Limb (tissue), 2 donors: Measurements from ENCODE around the gene STAT5A.
"Not testable (repeated sequence)": the region's sequence is repeated elsewhere in the genome, so short reads cannot be mapped to it uniquely, and the experiment has no call there.

Source experiments
- DNase-seq, 2 donors: peaks; one replicate each; pipeline ENCODE4 v3.0.0-alpha.2; 2016; ENCODE audit errors: extremely low spot score in 2 of 2

STAT5A gene

DNA sequence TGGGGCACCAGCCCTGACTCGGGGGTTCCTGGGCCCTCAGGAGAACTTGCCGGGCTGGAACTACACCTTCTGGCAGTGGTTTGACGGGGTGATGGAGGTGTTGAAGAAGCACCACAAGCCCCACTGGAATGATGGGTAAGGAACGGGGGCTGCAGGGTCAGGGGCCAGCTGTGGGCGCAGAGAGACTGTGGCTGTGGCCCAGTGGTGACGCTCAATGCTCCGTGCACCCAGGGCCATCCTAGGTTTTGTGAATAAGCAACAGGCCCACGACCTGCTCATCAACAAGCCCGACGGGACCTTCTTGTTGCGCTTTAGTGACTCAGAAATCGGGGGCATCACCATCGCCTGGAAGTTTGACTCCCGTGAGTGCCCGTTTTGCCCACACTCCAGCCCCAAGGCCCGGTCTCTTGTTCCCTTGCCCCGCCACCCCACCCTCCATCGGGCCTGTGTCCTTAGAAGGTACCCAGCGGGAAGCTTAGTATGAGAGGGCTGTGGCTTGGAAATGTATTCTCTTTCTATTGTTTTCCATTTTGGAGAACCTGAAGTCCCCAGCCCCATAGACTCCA, 19.1 kb downstream of the STAT5A start:
- DNase-seq, result no peak

DNA sequence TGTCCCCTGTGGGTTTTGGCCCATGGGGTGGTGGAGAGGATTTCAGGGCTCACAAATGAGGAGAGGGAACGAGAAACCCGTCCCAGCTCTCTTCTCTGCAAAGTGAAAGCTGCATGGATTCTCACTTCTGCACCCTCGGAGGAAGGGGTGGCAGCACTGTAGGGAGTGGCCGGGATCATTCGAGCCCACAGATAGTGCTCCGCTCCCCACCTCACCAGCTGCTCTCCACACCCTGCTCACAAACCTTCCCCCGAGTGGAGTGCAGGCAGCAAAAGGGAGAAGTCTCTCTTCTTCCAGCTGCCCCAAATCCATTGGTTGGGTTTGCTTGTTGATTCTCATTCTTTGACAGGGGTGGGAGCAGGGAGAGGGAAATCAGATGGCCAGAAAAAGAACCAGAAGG, 20.1 kb downstream of the STAT5A start:
- no peak for DNase-seq

DNA sequence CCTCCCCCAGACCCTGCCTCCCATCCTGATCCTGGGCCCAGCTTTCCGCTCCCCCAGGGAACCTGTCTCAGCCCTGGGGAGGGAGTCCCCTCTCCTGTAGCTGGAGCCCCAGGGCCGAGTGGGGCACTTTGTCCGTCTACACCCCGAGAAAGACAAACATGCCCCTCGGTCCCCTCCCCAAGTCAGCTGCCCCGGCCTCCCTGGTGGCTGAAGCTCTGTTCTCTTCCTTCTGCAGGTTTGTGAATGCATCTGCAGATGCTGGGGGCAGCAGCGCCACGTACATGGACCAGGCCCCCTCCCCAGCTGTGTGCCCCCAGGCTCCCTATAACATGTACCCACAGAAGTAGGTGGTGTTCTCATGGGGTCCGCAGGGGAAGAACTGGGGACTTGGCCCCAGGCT, 20.8 kb downstream of the STAT5A start:
- DNase-seq, result no peak

DNA sequence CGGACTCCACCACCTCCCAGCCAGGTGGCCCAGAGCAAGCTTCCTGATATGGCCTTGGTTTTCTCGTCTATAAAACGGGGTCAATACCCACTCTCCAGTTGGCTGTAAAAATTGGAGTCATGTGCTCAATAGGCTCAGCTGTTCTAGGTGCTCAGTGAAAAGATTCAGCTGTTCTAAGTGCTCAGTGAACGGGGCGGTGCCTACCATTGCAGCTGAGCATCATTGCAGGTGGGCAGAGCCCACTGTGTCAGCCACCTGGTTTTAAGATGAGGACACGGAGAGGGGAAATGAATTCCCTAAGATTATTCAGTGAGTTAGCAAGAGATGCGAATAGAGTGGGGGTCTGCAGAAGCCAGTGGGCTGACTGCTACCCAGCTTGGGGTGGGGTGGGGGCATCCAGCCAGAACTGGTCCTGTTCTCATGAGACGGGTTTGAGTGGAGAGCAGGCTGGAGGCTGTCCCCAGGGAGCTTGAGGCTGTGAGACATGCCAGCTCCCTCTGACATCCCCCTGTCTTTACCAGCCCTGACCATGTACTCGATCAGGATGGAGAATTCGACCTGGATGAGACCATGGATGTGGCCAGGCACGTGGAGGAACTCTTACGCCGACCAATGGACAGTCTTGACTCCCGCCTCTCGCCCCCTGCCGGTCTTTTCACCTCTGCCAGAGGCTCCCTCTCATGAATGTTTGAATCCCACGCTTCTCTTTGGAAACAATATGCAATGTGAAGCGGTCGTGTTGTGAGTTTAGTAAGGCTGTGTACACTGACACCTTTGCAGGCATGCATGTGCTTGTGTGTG, 21.9 kb downstream of the STAT5A start:
- DNase-seq, result no peak

DNA sequence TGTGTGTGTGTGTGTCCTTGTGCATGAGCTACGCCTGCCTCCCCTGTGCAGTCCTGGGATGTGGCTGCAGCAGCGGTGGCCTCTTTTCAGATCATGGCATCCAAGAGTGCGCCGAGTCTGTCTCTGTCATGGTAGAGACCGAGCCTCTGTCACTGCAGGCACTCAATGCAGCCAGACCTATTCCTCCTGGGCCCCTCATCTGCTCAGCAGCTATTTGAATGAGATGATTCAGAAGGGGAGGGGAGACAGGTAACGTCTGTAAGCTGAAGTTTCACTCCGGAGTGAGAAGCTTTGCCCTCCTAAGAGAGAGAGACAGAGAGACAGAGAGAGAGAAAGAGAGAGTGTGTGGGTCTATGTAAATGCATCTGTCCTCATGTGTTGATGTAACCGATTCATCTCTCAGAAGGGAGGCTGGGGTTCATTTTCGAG, 22.5 kb downstream of the STAT5A start:
- DNase-seq, result no peak

DNA sequence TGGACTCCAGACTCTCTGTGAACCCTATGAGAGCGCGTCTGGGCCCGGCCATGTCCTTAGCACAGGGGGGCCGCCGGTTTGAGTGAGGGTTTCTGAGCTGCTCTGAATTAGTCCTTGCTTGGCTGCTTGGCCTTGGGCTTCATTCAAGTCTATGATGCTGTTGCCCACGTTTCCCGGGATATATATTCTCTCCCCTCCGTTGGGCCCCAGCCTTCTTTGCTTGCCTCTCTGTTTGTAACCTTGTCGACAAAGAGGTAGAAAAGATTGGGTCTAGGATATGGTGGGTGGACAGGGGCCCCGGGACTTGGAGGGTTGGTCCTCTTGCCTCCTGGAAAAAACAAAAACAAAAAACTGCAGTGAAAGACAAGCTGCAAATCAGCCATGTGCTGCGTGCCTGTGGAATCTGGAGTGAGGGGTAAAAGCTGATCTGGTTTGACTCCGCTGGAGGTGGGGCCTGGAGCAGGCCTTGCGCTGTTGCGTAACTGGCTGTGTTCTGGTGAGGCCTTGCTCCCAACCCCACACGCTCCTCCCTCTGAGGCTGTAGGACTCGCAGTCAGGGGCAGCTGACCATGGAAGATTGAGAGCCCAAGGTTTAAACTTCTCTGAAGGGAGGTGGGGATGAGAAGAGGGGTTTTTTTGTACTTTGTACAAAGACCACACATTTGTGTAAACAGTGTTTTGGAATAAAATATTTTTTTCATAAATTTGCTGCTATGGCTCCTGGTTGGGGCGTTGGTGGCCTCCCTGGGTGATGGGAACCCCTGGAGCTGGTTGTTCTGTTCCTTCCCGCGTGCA, 23.1 kb downstream of the STAT5A start:
- DNase-seq, result peak; percentile 80 to 88

DNA sequence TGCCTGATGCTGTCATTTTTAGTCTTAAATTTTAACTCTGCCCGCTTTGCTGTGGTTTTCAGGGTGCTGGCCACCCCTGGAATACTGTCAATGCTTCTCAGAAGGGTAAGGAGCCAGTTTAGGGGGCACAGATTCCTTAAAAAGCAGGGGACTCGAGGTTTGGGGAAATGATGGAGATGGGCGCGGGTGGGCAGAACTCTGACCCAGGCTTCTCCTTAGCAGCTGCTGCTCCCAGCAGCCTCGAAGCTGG, 23.7 kb downstream of the STAT5A start:
- no peak for DNase-seq

DNA sequence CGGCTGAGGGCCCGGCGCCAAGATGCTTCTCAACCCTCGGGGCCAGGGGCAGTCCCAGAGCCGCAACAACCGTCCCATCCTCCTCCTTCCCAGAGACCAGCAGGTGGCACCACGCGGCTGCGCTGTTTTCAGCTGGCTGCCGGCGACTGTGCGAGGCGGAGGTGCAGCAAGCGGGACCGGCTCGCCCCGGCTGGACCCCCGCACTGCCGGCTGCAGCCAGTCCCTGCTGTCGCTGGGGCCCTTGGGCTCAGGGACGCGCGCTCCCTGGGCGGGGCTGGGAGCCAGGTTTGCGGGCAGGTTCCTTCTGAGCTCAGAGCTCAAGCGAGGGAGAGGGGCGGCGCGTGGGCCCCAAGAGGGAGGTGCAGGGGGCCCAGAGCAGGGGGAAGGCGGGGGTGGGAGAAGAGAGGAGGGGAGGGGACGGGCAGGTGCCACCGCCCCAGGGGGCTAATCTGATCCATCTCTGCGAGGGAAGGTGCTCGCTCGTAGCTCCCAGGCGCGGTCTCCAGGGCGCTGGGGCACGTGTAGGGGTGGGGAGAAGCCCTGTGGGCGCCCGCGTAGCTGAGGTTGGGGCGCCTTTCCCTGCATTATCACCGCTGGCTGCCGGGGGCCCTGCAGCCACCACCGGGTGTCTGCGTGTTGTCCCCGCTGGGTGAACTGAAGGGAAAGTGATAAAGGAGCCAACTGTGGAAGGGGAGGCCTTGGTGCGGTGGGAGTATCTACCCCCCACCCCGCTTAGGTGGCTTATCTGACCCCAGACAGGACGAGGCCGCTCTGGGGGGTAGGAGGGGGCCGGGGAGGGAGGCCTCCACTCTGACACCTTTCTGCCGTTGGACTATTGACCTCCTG, 24.2 kb downstream of the STAT5A start:
- DNase-seq, result peak; percentile 87 to 89

DNA sequence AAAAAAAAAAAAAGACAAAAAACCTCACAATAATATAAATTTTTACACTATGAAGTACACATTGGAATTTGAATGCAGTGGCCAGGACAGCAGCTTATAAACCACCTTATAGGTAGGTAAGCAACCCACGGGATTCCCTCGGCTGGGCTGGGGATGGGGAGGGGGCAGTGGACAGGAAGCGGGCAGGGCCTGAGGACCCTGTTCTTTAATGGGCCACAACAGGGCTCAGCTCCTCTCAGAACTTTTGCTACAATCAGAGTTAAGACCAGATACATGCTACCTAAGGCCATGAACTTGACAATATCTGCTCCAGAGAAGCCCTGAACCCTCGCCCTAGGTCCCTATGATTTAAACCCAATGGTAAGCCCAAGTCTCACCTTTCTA, 25.1 kb downstream of the STAT5A start:
- no peak for DNase-seq

DNA sequence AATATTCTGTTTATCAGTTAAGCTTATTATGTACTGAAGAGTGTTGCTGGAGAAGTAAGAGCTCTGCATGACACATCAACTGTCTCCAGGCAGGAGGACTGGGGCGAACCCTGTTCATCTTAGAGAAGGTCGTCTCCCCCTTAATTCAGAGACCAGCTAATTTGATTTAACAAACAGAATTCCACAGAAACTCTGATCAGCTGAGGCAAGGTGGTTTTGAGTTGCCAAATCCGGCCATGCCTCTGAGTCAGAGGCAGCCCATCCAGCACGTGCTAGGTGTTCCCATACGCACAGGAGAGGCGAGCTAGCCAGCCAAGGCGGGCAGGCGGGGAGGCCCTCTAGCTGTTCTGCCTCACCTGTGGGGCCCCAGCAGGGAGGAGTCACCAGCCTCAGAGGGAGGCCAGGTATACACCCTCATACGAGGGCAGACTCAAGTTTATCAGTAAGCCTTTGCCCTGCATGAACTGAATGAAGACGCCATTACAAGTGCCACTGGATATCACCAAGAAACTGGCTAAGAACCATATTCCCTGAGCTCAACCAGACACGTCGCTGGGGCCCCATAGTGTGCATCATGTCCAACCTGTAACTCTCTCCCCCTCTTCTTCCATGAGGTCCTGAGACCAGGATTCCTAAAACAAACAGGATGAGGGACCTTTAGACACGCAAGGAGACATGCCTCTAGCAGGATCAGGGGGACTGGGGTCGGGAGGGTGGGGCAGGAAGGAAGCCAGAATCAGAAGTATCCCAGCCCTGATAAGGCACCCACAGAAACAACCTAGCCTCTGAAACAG, 25.7 kb downstream of the STAT5A start:
- DNase-seq, result no peak

DNA sequence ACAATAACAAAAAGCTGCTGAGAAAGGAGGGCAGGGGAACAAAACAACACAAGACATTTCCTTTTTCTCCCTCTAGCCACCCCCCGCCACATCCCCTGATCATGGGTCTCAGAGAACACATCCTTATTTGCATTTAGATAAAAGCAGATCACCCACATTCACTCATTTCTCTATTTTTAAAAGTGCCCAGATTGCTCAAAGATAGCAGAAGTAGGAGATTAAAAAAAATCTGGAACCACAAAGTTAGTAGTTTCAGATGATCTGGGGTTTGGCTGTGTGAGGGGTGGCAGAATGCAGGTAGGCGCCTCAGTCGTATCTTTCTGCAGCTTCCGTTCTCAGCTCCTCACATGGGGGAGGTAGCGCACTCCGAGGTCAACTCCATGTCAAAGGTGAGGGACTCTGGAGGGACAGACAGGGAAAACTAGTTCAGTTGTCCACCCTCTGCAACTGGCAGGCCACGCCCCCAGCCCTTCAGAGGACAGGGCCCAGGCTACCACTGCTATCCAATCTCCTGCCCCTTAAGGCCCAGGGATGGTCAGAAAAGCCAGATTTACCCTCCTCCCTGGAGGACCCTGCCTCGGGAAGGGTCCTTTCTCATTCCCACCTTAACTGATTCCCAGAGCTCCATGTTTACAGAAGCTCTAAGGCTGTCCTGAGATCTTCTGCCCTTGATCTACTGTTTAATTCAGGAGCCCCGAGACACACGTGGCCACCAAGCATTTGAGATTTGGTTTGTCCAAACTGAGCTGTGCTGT, 27.3 kb downstream of the STAT5A start:
- DNase-seq, result no peak

DNA sequence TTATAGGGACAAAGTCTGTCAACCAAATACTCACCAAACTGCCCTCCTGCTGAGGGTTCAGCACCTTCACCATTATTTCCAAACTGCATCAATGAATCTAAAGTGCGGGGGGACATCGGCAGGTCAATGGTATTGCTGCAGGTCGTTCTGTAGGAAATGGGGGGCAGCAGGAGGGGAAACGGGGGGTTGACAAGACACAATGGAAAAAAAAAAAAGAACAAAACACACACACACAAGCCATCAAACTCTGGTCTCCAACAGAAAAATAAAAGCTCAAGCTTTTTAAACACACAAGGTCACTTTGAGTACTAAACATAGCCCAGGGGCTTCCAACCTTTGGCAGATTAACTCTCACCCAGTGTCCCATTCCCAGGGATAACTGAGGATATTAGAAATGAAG, 28.5 kb downstream of the STAT5A start:
- DNase-seq, result no peak

DNA sequence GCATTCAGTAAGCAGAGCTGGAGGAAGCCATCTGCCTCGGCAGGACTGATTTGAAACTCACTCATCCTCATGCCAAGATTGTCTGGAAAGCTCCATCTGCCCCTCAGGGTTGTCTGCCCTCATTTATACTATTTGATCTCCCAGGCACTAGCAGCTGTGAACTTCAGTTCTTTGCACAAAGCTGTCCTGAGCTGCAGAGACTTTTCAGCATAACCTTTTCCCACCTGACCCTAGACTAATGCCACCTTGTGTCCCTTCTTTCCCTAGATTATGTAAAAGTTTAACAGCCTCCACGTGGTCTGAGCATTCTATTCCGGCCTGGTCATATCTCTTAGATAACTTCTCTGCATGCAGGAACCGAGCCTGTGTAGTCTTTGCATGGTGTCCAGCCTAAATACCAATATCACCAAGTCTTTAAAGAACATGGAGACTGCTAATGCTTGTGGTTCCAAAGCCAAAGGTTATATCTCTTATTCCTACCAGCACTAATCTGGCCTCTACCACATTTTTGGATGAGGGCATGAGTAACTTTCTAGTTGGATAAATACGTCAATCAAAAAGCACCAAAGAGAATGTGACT, 29.1 kb downstream of the STAT5A start:
- no peak for DNase-seq

DNA sequence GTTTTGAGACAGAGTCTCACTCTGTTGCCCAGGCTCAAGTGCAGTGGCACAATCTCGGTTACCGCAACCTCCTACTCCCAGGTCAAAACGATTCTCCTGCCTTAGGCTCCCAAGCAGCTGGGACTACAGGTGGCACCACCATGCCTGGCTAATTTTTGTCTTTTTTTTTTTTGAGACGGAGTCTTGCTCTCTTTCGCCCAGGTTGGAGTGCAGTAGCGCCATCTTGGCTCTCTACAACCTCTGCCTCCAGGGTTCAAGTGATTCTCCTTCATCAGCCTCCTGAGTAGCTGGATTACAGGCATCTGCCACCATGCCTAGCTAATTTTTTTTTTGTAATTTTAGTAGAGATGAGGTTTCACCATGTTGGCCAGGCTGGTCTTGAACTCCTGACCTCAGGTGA, 29.7 kb downstream of the STAT5A start:
- DNase-seq, result not testable (repeated sequence)

DNA sequence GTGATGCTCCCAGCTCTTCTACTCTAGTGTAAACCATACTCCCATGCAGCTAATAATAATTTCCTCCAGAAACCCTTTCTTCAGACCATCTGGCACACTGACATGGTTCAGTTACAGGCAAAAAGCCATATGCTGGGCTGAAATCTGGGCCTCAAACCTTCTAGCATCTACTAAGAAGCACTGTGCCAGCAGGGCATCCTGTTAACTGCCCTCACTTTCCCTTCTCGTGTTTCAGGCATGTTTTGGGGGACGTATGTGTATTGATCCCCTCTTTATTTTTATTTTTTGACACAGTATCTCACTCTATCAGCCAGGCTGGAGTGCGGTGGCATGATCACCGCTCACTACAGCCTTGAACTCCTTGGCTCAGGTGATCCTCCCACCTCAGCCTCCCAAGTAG, 33.3 kb downstream of the STAT5A start:
- DNase-seq, result no peak

DNA sequence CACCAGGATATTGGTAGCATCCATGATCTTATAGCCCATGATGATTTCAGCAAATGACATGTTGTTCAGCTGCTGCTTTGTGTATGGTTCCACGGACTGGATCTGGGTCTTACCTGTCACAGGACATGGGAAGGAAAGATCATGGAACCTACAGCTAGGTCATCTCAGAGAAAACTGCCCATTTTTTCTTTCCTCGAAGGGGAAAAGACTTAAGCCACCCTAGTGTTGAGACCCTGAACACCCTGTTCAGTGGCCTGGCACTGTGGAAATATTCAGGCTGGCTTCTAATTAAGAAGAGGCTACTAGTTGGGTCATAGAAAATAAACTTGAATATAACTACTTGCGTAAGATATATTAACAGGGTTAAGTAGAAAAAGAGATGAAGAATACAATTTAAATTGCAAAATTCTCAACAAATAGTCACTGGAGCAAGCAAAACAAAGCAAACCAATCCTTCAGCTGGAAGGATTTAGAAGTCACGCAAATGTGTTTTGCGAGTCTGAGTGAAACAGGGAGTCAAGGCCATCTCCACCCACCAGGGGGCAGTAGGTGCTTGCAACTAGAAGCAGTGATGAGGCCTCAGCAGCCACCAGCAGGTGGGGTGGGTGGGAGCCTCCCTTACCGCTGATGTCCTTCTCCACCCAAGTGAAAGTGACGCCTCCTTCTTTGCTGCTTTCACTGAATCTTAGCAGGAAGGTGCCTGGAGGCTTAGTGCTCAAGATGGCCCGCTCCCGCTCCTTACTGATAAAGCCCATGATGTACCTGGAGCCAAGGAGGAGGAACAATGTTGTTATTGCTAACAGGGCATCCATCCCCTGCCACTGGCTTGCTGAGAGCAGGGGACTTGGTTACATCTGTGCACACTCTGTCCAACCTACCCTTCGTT, 34.3 kb downstream of the STAT5A start:
- peak; percentile 90 to 95 for DNase-seq

DNA sequence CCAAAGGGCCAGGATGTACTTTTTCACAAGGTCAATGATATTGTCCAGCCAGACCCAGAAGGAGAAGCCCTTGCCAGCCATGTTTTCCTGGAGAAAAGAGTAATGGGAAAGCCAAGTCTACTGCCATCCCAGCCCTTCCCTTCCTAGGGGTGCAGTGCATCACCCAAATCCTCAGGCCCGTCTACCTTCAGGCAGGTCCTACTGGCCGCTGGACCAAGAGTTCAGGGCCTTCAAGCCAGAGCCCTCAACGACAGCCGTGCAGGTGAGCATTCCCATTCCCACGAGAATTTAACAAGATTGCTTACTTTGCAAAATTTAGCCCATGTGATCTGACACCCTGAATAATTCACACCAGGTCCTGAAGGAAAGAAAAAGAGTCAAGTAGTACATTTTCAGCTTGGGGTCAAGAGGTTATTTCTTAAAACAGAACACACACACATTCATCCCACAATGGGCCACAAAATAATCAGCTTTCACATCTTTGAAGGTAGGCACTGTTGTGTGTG, 35.0 kb downstream of the STAT5A start:
- DNase-seq, result no peak

DNA sequence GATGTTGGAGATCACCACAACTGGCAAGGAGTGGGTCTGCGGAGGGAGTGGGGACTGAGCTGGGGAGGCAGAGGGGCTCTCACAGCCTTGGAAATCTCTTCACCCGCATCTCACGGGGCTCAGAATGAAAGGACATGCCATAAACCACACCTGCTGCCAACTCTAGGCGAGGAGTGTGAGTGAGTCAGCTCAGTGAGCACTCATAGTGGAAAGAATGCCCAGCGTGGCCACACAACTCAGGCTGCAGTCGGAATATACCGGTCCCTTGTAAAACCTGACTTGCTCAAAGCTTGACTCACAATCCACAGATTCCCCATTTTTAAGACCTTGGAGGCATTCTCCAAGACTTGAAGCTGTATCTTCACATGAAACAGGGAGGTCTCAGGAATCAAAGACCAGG, 36.7 kb downstream of the STAT5A start:
- no peak for DNase-seq
